Upper lobe of right lung (tissue), 1 donor: Measurements from ENCODE around the gene TMEM150B. TPM values are rescaled to one million over a fixed set of nuclear protein-coding genes. Genes with fewer than 3 reads are reported as not detected.
A peak's percentile ranks its signal among the peaks of the same experiment; 100 is the strongest.

Source experiments
- ATAC-seq: fragments of 200-7000 bp; cut with Tn5 transposase; one replicate; pipeline ENCODE4 v1.9.1; 2020; ENCODE audit warnings: mild to moderate bottlenecking, moderate library complexity
- DNase-seq: peaks from one replicate; pipeline ENCODE4 v3.0.0-alpha.2; 2020
- H3K27ac ChIP-seq: fragments of 200-600 bp; one replicate; pipeline ENCODE4 v1.8.0; 2022
- H3K27me3 ChIP-seq: fragments of 200-600 bp; one replicate; pipeline ENCODE4 v1.8.0; 2022; ENCODE audit warnings: mild to moderate bottlenecking
- H3K36me3 ChIP-seq: fragments of 200-600 bp; one replicate; pipeline ENCODE4 v1.8.0; 2022
- H3K4me1 ChIP-seq: fragments of 200-600 bp; one replicate; pipeline ENCODE4 v1.8.0; 2022
- H3K4me3 ChIP-seq: fragments of 200-600 bp; one replicate; pipeline ENCODE4 v1.8.0; 2022; ENCODE audit warnings: mild to moderate bottlenecking
- H3K9me3 ChIP-seq: fragments of 200-600 bp; one replicate; pipeline ENCODE4 v1.8.0; 2022
- intact Hi-C: fragments of 100-400 bp; cut with DNase I; formaldehyde crosslinking; loops from one replicate; pipeline ENCODE4 v1.11.0; 2022
- total RNA-seq: library from RNA; stranded (reverse); fragmentation: NEBNext Ultra II Directional; extraction: Animal tissue kit (Norgen Biotek cat#: 25700); gene quantifications from one replicate; pipeline ENCODE4 v1.2.1, GENCODE V29; 2021
- TF ChIP-seq, protein P1 (sequence below): fragments of 200-600 bp; IDR thresholded peaks from one replicate; pipeline ENCODE4 v1.8.0; 2022; ENCODE audit warnings: antibody characterized with exemption
- donor health status: DM: no; HTN: yes; CAD: no; lungs with severe emphysema.

The TMEM150B gene
- total RNA-seq, 1 donor from 2014 or later = 23.9 TPM

- ATAC-seq = no peak
- TF ChIP-seq, protein P1, sequence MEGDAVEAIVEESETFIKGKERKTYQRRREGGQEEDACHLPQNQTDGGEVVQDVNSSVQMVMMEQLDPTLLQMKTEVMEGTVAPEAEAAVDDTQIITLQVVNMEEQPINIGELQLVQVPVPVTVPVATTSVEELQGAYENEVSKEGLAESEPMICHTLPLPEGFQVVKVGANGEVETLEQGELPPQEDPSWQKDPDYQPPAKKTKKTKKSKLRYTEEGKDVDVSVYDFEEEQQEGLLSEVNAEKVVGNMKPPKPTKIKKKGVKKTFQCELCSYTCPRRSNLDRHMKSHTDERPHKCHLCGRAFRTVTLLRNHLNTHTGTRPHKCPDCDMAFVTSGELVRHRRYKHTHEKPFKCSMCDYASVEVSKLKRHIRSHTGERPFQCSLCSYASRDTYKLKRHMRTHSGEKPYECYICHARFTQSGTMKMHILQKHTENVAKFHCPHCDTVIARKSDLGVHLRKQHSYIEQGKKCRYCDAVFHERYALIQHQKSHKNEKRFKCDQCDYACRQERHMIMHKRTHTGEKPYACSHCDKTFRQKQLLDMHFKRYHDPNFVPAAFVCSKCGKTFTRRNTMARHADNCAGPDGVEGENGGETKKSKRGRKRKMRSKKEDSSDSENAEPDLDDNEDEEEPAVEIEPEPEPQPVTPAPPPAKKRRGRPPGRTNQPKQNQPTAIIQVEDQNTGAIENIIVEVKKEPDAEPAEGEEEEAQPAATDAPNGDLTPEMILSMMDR = no peak
- H3K27ac ChIP-seq = no peak overlapping the region
- DNase-seq = no peak
- no peaks in the 10 kb centered on the region for H3K9me3 ChIP-seq
- no peaks in the 10 kb centered on the region for H3K36me3 ChIP-seq
- no peak overlapping the region for H3K4me3 ChIP-seq
- peaks cover 9% of the 10 kb centered on the region for H3K4me1 ChIP-seq
- peaks cover 10% of the 10 kb centered on the region for H3K27me3 ChIP-seq
- intact Hi-C loops = no loop called here
Observed at GRCh38 chr19:55358493-55358892, 33.4 kb upstream of the TMEM150B start.

GRCh38 chr19:55355213-55355821 lies 30.2 kb upstream of the TMEM150B start:
- H3K9me3 ChIP-seq = no peaks in the 10 kb centered on the region
- H3K4me3 ChIP-seq = no peak overlapping the region
- no peaks in the 10 kb centered on the region for H3K36me3 ChIP-seq
- H3K4me1 ChIP-seq = peaks cover 14% of the 10 kb centered on the region
- TF ChIP-seq, protein P1 = no peak
- peaks cover 40% of the 10 kb centered on the region for H3K27me3 ChIP-seq
- no peak for DNase-seq
- intact Hi-C loops = no loop called here
- H3K27ac ChIP-seq = no peak overlapping the region
- no peak for ATAC-seq

- no peaks in the 10 kb centered on the region for H3K9me3 ChIP-seq
- H3K4me3 ChIP-seq = peak within 1 kb of the TSS; percentile 46
- H3K36me3 ChIP-seq = no peaks in the 10 kb centered on the region
- ATAC-seq = no peak
- peaks cover 14% of the 10 kb centered on the region for H3K4me1 ChIP-seq
- peaks cover 40% of the 10 kb centered on the region for H3K27me3 ChIP-seq
- TF ChIP-seq, protein P1 = no peak
- DNase-seq = no peak
- no peak within 1 kb of the TSS for H3K27ac ChIP-seq
- intact Hi-C loops = no loop called here
Observed at GRCh38 chr19:55354698-55355212, 29.6 kb upstream of the TMEM150B start, which contains the start of gene COX6B2. COX6B2 (minus strand) TSS chr19:55354719; CDS start chr19:55354521, 198 bp downstream.

GRCh38 chr19:55353803-55354697 lies 28.9 kb upstream of the TMEM150B start:
- Histone ChIP-seq H3K9me3 (no peaks in the 10 kb centered on the region), H3K4me1 (peaks cover 14% of the 10 kb centered on the region), H3K36me3 (no peaks in the 10 kb centered on the region), H3K4me3 (peak overlapping the region; percentile 46), H3K27me3 (peaks cover 40% of the 10 kb centered on the region), H3K27ac (no peak overlapping the region)
- intact Hi-C loops = no loop called here
- ATAC-seq = peak; percentile 91
- peak; percentile 86 for DNase-seq
- TF ChIP-seq, protein P1 = no peak

GRCh38 chr19:55353356-55353802 lies 28.2 kb upstream of the TMEM150B start:
- DNase-seq = no peak
- TF ChIP-seq, protein P1 = no peak
- ATAC-seq = no peak
- no peaks in the 10 kb centered on the region for H3K9me3 ChIP-seq
- intact Hi-C loops = no loop called here
- peaks cover 40% of the 10 kb centered on the region for H3K27me3 ChIP-seq
- no peak overlapping the region for H3K27ac ChIP-seq
- H3K36me3 ChIP-seq = no peaks in the 10 kb centered on the region
- peaks cover 14% of the 10 kb centered on the region for H3K4me1 ChIP-seq
- H3K4me3 ChIP-seq = peak overlapping the region; percentile 46
